ENCODE results near the gene MGAT5.

DNA sequence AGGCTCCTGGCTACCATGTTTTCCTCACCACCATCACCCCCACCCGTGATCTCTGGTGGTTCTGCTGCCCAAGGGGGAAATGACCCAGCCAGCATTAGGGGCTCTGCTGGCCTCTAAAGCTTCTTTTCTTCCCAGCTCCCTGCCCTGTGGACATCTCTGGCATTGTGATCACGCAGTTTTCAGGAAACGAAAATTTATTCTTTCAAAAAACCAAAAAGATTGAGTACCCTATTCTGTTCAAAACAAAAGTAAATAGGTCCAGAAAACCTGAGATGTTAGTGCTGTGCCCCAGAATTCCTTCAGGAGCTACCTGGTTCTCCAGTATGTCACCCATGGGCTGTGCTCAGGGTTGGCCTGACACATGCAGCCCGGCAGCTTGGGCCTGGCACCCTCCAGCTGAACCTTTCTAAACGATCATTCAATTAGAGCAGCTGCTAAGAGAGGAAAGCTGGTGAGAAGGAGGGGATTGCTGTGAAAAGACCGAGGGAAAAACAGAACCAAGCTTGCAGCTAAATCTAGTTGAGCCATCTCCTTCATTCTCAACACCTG lies 157.5 kb downstream of the MGAT5 start:
- TF ChIP-seq, protein P1, sequence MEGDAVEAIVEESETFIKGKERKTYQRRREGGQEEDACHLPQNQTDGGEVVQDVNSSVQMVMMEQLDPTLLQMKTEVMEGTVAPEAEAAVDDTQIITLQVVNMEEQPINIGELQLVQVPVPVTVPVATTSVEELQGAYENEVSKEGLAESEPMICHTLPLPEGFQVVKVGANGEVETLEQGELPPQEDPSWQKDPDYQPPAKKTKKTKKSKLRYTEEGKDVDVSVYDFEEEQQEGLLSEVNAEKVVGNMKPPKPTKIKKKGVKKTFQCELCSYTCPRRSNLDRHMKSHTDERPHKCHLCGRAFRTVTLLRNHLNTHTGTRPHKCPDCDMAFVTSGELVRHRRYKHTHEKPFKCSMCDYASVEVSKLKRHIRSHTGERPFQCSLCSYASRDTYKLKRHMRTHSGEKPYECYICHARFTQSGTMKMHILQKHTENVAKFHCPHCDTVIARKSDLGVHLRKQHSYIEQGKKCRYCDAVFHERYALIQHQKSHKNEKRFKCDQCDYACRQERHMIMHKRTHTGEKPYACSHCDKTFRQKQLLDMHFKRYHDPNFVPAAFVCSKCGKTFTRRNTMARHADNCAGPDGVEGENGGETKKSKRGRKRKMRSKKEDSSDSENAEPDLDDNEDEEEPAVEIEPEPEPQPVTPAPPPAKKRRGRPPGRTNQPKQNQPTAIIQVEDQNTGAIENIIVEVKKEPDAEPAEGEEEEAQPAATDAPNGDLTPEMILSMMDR (IDR thresholded peaks at IDR 0.05), result no peak
- TF ChIP-seq POLR2A (IDR thresholded peaks at IDR 0.05), result no peak
- TF ChIP-seq EP300 (IDR thresholded peaks at IDR 0.05), result no peak
